ENCODE data around the gene CLEC16A.

The CLEC16A gene

DNA sequence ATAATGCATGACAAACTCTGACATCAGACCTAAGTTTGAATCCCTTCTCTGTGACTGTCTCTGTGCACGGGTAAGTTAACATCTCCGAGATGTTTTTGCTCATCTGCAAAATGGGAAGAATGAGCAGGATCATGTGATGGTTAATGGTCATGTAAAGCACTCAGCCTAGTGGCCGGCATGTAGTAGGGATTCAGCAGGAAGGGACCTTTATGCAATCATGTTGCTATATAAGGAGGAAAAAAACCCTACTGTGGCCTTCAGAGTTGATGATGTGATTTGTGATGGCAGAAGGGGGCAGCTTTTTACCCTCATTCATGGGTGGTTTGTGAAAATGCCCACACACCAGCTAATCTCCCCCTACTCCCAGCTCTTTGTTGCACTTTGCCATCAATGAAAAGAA is 24.1 kb downstream of the CLEC16A start:
- Histone ChIP-seq H3K9ac (no peak overlapping the region), H3K4me1 (ENCODE audit: low read depth, poor library complexity, severe bottlenecking) (peaks cover 80% of the 10 kb centered on the region), H3K4me3 (IDR thresholded peaks at IDR 0.05; ENCODE audit: insufficient read depth, low read depth, low read length) (no peak overlapping the region), H3K4me2 (no peak overlapping the region; the same call in 1 of the 2 replicates), H3K27ac (no peak overlapping the region), H3K27me3 (ENCODE audit: insufficient read depth, low read depth) (no peaks in the 10 kb centered on the region), H4K20me1 (ENCODE audit: insufficient read depth) (no peaks in the 10 kb centered on the region), H3K36me3 (ENCODE audit: insufficient read depth) (no peaks in the 10 kb centered on the region), H2AFZ (ENCODE audit: low read depth) (no peak overlapping the region), H3K79me2 (ENCODE audit: insufficient read depth, low read depth) (peaks cover 5% of the 10 kb centered on the region; the same call in 1 of the 2 replicates)
- TF ChIP-seq, protein P1, sequence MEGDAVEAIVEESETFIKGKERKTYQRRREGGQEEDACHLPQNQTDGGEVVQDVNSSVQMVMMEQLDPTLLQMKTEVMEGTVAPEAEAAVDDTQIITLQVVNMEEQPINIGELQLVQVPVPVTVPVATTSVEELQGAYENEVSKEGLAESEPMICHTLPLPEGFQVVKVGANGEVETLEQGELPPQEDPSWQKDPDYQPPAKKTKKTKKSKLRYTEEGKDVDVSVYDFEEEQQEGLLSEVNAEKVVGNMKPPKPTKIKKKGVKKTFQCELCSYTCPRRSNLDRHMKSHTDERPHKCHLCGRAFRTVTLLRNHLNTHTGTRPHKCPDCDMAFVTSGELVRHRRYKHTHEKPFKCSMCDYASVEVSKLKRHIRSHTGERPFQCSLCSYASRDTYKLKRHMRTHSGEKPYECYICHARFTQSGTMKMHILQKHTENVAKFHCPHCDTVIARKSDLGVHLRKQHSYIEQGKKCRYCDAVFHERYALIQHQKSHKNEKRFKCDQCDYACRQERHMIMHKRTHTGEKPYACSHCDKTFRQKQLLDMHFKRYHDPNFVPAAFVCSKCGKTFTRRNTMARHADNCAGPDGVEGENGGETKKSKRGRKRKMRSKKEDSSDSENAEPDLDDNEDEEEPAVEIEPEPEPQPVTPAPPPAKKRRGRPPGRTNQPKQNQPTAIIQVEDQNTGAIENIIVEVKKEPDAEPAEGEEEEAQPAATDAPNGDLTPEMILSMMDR (conservative IDR thresholded peaks at IDR 0.05; ENCODE audit: low read depth, low read length), result no peak

DNA sequence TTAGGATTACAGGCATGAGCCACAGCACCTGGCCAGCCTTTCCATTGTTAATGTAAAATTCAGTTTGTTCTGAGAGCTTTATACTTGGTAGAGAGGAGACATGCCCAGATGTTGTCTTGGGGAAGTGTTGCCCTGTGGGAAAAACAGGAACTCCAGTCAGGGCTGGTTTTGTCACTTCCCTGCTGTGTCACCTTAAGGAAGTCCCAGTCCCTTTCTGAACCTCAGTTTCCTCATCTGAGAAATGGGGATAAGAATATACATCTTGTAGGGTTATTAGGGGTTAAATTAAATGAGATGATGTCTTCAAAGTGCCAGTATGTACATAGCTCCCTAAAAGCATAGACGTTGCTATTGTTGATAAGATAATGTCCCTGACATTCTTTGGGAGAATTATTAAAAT is 25.3 kb downstream of the CLEC16A start:
- H3K27ac ChIP-seq, result no peak overlapping the region
- H3K9ac ChIP-seq, result no peak overlapping the region
- H3K4me3 ChIP-seq (IDR thresholded peaks at IDR 0.05; ENCODE audit: insufficient read depth, low read depth, low read length), result no peak overlapping the region
- no peaks in the 10 kb centered on the region for H3K27me3 ChIP-seq (ENCODE audit: insufficient read depth, low read depth)
- H3K79me2 ChIP-seq (ENCODE audit: insufficient read depth, low read depth), result peaks cover 5% of the 10 kb centered on the region; the same call in 1 of the 2 replicates
- TF ChIP-seq, protein P1 (conservative IDR thresholded peaks at IDR 0.05; ENCODE audit: low read depth, low read length), result no peak
- no peak overlapping the region for H3K4me2 ChIP-seq
- no peaks in the 10 kb centered on the region for H4K20me1 ChIP-seq (ENCODE audit: insufficient read depth)
- peaks cover 76% of the 10 kb centered on the region for H3K4me1 ChIP-seq (ENCODE audit: low read depth, poor library complexity, severe bottlenecking)
- no peaks in the 10 kb centered on the region for H3K36me3 ChIP-seq (ENCODE audit: insufficient read depth)
- H2AFZ ChIP-seq (ENCODE audit: low read depth), result no peak overlapping the region

DNA sequence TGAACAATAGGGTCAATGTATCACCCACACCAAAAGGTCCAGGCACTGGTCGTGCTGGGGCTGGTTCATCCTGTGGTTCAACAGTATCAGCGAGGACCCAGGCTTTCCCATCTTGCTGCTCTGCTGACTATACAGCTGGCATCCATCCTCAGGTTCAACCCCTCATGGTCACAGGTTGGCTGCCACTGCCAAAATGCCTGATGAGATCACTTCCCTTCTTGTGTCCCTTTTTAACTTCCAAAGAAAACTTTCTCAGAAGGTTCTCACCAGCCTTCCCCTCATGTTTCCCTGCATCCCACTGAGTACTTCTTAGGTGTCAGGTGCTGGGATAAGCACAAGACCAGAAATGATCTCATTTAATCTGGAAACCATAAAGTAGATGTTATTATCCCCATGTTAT is 25.7 kb downstream of the CLEC16A start:
- Histone ChIP-seq H4K20me1 (ENCODE audit: insufficient read depth) (no peaks in the 10 kb centered on the region), H3K36me3 (ENCODE audit: insufficient read depth) (no peaks in the 10 kb centered on the region), H2AFZ (ENCODE audit: low read depth) (no peak overlapping the region), H3K9ac (no peak overlapping the region), H3K27me3 (ENCODE audit: insufficient read depth, low read depth) (no peaks in the 10 kb centered on the region), H3K4me3 (IDR thresholded peaks at IDR 0.05; ENCODE audit: insufficient read depth, low read depth, low read length) (no peak overlapping the region), H3K27ac (no peak overlapping the region), H3K4me1 (ENCODE audit: low read depth, poor library complexity, severe bottlenecking) (peaks cover 71% of the 10 kb centered on the region), H3K79me2 (ENCODE audit: insufficient read depth, low read depth) (peaks cover 5% of the 10 kb centered on the region; the same call in 1 of the 2 replicates), H3K4me2 (no peak overlapping the region)
- TF ChIP-seq, protein P1 (conservative IDR thresholded peaks at IDR 0.05; ENCODE audit: low read depth, low read length), result no peak

DNA sequence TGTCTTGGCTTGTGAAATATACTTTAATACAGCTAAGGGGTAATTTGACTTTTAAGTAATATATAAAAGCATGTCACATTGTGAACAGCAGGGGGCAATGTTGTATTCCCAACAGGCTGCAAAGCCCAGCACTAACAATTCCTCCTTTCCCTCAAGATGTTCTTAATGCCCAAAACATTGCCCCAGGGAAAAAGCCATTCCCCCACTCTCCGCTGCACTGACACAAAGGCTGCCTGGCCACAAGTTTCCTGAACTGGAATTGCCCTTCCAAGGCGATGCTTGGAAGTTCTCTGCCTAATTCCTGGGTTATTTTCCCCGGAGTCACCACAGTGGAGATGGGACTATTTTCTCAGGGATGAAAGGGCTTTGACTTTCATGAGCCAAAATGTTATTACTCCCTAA is 27.2 kb downstream of the CLEC16A start:
- Histone ChIP-seq H3K4me2 (no peak overlapping the region), H2AFZ (ENCODE audit: low read depth) (no peak overlapping the region), H3K9ac (no peak overlapping the region), H3K4me1 (ENCODE audit: low read depth, poor library complexity, severe bottlenecking) (peaks cover 58% of the 10 kb centered on the region), H3K36me3 (ENCODE audit: insufficient read depth) (0 out of 2 replicates have a peak, but pooled peaks cover 3% of the 10 kb centered on the region), H4K20me1 (ENCODE audit: insufficient read depth) (no peaks in the 10 kb centered on the region), H3K79me2 (ENCODE audit: insufficient read depth, low read depth) (peaks cover 5% of the 10 kb centered on the region; the same call in 1 of the 2 replicates), H3K4me3 (IDR thresholded peaks at IDR 0.05; ENCODE audit: insufficient read depth, low read depth, low read length) (no peak overlapping the region), H3K27me3 (ENCODE audit: insufficient read depth, low read depth) (no peaks in the 10 kb centered on the region), H3K27ac (no peak overlapping the region)
- TF ChIP-seq, protein P1 (conservative IDR thresholded peaks at IDR 0.05; ENCODE audit: low read depth, low read length), result peak; percentile 96
